Kidney (tissue), 14 donors: Measurements from ENCODE around the gene SFI1. TPM values are rescaled to one million over a fixed set of nuclear protein-coding genes. Genes with fewer than 3 reads are reported as not detected.

Source experiments
- DNase-seq, 5 donors: peaks; one replicate each; pipeline ENCODE4 v3.0.0-alpha.2; 2013 to 2020
- FAIRE-seq: peaks from 2 replicates; lab custom pipeline; 2012; peaks lifted over from hg19 to GRCh38; lab: Jason Lieb, UNC
- H3K27ac ChIP-seq, 2 donors: one replicate each; pipeline ENCODE4 v1.7.0; 2013; ENCODE audit warnings: low read depth in 2 of 2, low read length in 2 of 2, inconsistent platforms in 1 of 2
- H3K27me3 ChIP-seq: one replicate; pipeline ENCODE4 v1.7.1; 2013; ENCODE audit warnings: low read length, inconsistent platforms; ENCODE audit not compliant: control insufficient read depth, insufficient read depth
- H3K36me3 ChIP-seq, 3 donors: one replicate each; pipeline versions ENCODE4 v1.7.0 to v1.7.1; 2013; ENCODE audit warnings: low read length in 3 of 3, control low read depth in 1 of 3, inconsistent platforms in 1 of 3; ENCODE audit not compliant: insufficient read depth in 3 of 3, control insufficient read depth in 2 of 3
- H3K4me1 ChIP-seq, 3 donors: one replicate each; pipeline versions ENCODE4 v1.7.0 to v1.7.1; 2013; ENCODE audit warnings: low read length in 3 of 3, inconsistent platforms in 1 of 3, low read depth in 1 of 3; ENCODE audit not compliant: control insufficient read depth in 2 of 3, insufficient read depth in 2 of 3
- H3K4me3 ChIP-seq, 3 donors: one replicate each; pipeline versions ENCODE4 v1.7.0 to v1.8.1; 2013; ENCODE audit warnings: low read length in 3 of 3, control low read depth in 1 of 3, inconsistent platforms in 1 of 3
- H3K9ac ChIP-seq, 3 donors: one replicate each; pipeline versions ENCODE4 v1.7.0 to v1.7.1; 2013; ENCODE audit warnings: low read length in 3 of 3, control low read depth in 1 of 3, inconsistent platforms in 1 of 3
- H3K9me3 ChIP-seq, 3 donors: one replicate each; pipeline versions ENCODE4 v1.7.0 to v1.7.1; 2013; ENCODE audit warnings: low read length in 3 of 3, control low read depth in 1 of 3, inconsistent platforms in 1 of 3; ENCODE audit not compliant: control insufficient read depth in 2 of 3, insufficient read depth in 1 of 3
- intact Hi-C: fragments of 100-400 bp; cut with DNase I; formaldehyde crosslinking; loops from one replicate; pipeline ENCODE4 v1.11.1; 2022
- polyA plus RNA-seq: library from polyadenylated mRNA; stranded (reverse); fragments of 350-450 nt; fragmentation: Illumina TruSeq; extraction: RNeasy Lipid Tissue Mini Kit (QIAGEN cat#74804); gene quantifications from one replicate; pipeline ENCODE4 v1.2.3, GENCODE V29; 2014; ENCODE audit warnings: low read depth, low replicate concordance; ENCODE audit not compliant: insufficient read depth
- total RNA-seq: library from RNA; stranded (reverse); fragmentation: NEBNext Ultra II Directional; extraction: Animal tissue kit (Norgen Biotek cat#: 25700); gene quantifications from one replicate; pipeline ENCODE4 v1.2.1, GENCODE V29; 2021
- TF ChIP-seq, protein P1 (sequence below): IDR thresholded peaks from 3 replicates; pipeline ENCODE4 v1.5.1; 2012; ENCODE audit warnings: mild to moderate bottlenecking, moderate library complexity, borderline replicate concordance; ENCODE audit not compliant: insufficient read depth; ENCODE audit errors: extremely low read depth
- donor health status: control.
- donor health status: control.
- donor health status: control.
- donor health status: control.
- donor health status: control.
- donor health status: DM: yes; HTN: yes; CAD: no.
- donor health status: Normal renal cell carcinoma (clear cell type).

Gene SFI1
- total and polyA plus RNA-seq, 2 donors from 2014 or later: 11.4 to 48.2 TPM

GRCh38 chr22:31566484-31566883 lies 70.1 kb downstream of the SFI1 start:
- FAIRE-seq: no peak
- TF ChIP-seq, protein P1, sequence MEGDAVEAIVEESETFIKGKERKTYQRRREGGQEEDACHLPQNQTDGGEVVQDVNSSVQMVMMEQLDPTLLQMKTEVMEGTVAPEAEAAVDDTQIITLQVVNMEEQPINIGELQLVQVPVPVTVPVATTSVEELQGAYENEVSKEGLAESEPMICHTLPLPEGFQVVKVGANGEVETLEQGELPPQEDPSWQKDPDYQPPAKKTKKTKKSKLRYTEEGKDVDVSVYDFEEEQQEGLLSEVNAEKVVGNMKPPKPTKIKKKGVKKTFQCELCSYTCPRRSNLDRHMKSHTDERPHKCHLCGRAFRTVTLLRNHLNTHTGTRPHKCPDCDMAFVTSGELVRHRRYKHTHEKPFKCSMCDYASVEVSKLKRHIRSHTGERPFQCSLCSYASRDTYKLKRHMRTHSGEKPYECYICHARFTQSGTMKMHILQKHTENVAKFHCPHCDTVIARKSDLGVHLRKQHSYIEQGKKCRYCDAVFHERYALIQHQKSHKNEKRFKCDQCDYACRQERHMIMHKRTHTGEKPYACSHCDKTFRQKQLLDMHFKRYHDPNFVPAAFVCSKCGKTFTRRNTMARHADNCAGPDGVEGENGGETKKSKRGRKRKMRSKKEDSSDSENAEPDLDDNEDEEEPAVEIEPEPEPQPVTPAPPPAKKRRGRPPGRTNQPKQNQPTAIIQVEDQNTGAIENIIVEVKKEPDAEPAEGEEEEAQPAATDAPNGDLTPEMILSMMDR: no peak
- intact Hi-C loops: no loop called here

GRCh38 chr22:31567196-31567595 lies 70.9 kb downstream of the SFI1 start:
- FAIRE-seq: no peak
- no peaks in the 10 kb centered on the region for H3K4me1 ChIP-seq
- H3K9me3 ChIP-seq: no peaks in the 10 kb centered on the region
- H3K27ac ChIP-seq: no peak overlapping the region
- no peak for DNase-seq
- intact Hi-C loops: no loop called here
- no peaks in the 10 kb centered on the region for H3K27me3 ChIP-seq
- TF ChIP-seq, protein P1: no peak
- peaks cover 0 to 3% (median 0%) of the 10 kb centered on the region in 3 donors for H3K36me3 ChIP-seq
- H3K9ac ChIP-seq: no peak overlapping the region
- H3K4me3 ChIP-seq: no peak overlapping the region

More at GRCh38 chr22:31566484-31566883, 70.1 kb downstream of the SFI1 start:
- H3K27ac ChIP-seq: no peak overlapping the region
- DNase-seq: no peak
- no peaks in the 10 kb centered on the region for H3K4me1 ChIP-seq
- no peaks in the 10 kb centered on the region for H3K9me3 ChIP-seq
- peaks cover 0 to 3% (median 0%) of the 10 kb centered on the region in 3 donors for H3K36me3 ChIP-seq
- H3K27me3 ChIP-seq: no peaks in the 10 kb centered on the region
- H3K9ac ChIP-seq: no peak overlapping the region
- no peak overlapping the region for H3K4me3 ChIP-seq

GRCh38 chr22:31567702-31568101 lies 71.4 kb downstream of the SFI1 start:
- intact Hi-C loops: no loop called here
- H3K4me1 ChIP-seq: no peaks in the 10 kb centered on the region

More at GRCh38 chr22:31567702-31568101, 71.4 kb downstream of the SFI1 start:
- peaks cover 0 to 3% (median 0%) of the 10 kb centered on the region in 3 donors for H3K36me3 ChIP-seq
- TF ChIP-seq, protein P1: no peak
- H3K9me3 ChIP-seq: no peaks in the 10 kb centered on the region
- H3K27ac ChIP-seq: no peak overlapping the region
- no peak overlapping the region for H3K4me3 ChIP-seq
- no peak overlapping the region for H3K9ac ChIP-seq
- no peak for FAIRE-seq
- no peaks in the 10 kb centered on the region for H3K27me3 ChIP-seq
- DNase-seq: no peak
